ENCODE measurements around the gene DNAH6.

The DNAH6 gene

DNA sequence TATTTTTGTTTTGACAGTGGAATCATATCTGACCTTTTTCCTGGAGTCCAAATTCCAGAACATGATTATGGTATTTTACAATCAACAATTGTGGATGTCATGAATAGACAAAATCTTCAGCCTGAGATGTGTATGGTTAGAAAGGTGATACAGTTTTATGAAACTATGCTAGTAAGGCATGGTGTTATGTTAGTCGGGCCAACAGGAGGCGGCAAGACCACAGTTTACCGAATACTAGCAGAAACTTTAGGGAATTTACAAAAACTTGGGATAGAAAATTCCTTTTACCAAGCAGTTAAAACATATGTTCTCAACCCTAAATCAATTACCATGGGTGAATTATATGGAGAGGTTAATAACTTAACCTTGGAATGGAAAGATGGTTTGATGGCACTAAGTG, 137.0 kb downstream of the DNAH6 start:
- Histone ChIP-seq H4K8ac (ENCODE audit: low read depth, low read length) (no peak overlapping the region), H3K36me3 (replicated peaks in 1 of 2; ENCODE audit: control insufficient read depth in 2 of 2, insufficient read depth in 2 of 2, low read length in 2 of 2) (no peaks in the 10 kb centered on the region), H2BK120ac (ENCODE audit: low read depth, low read length) (no peak overlapping the region), H2AFZ (ENCODE audit: low read length) (no peak overlapping the region), H3K9me3 (replicated peaks in 1 of 2; ENCODE audit: control insufficient read depth in 2 of 2, insufficient read depth in 1 of 2, low read depth in 1 of 2, low read length in 2 of 2) (no peaks in the 10 kb centered on the region), H2BK15ac (ENCODE audit: low read length) (no peak overlapping the region), H3K4me1 (ENCODE audit: control insufficient read depth in 2 of 2, insufficient read depth in 1 of 2, low read depth in 1 of 2, low read length in 2 of 2) (no peaks in the 10 kb centered on the region), H3K27me3 (ENCODE audit: control insufficient read depth in 3 of 3, insufficient read depth in 3 of 3, low read depth in 1 of 3, low read length in 3 of 3) (no peaks in the 10 kb centered on the region), H3K9ac (ENCODE audit: low read depth, low read length, poor library complexity) (no peak overlapping the region), H3K14ac (ENCODE audit: low read length) (no peak overlapping the region), H2BK5ac (ENCODE audit: low read length) (no peak overlapping the region), H3K4ac (ENCODE audit: low read length) (no peak overlapping the region), H2BK12ac (ENCODE audit: low read length) (no peak overlapping the region), H4K91ac (ENCODE audit: low read depth, low read length, poor library complexity) (no peak overlapping the region), H3K23ac (ENCODE audit: low read depth, low read length, poor library complexity) (no peak overlapping the region), H3K4me2 (ENCODE audit: insufficient read depth, low read length, poor library complexity, severe bottlenecking) (no peak overlapping the region), H3K4me3 (ENCODE audit: low read length in 2 of 2) (no peak overlapping the region), H3K18ac (ENCODE audit: low read length) (no peak overlapping the region), H3K79me1 (ENCODE audit: low read depth, low read length) (no peaks in the 10 kb centered on the region), H2AK5ac (ENCODE audit: low read depth, low read length) (no peak overlapping the region), H3K27ac (replicated peaks; ENCODE audit: low read length) (no peak overlapping the region)
- no peak for DNase-seq (ENCODE audit: low spot score)
- WGBS, 2 donors (ENCODE audit: extremely low coverage in 2 of 2, insufficient read length in 2 of 2, insufficient replicate concordance in 1 of 2): no CpG with 5 or more reads among the region's 3 CpGs

DNA sequence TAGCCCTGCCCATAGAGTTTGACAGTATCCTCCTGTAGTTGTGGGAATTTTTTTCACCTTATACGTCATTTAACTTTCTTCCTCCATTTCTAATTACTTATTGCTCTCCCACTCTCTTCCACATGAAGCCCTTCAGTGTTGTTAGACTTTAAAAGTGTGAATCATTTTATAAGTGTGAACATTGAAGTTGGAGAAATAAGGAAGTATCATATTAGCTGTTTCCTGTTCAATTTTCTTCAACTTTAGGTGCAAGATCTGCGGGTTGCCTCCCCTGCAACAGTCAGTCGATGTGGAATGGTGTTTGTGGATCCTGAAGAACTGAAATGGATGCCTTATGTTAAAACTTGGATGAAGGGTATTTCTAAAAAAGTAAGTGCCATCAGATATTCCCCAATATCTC, 138.1 kb downstream of the DNAH6 start:
- H3K18ac ChIP-seq (ENCODE audit: low read length): no peak overlapping the region
- no peak overlapping the region for H4K8ac ChIP-seq (ENCODE audit: low read depth, low read length)
- H2BK5ac ChIP-seq (ENCODE audit: low read length): no peak overlapping the region
- no peak overlapping the region for H3K14ac ChIP-seq (ENCODE audit: low read length)
- no peak overlapping the region for H2BK120ac ChIP-seq (ENCODE audit: low read depth, low read length)
- no peak overlapping the region for H3K4me3 ChIP-seq (ENCODE audit: low read length in 2 of 2)
- WGBS, 2 donors (ENCODE audit: extremely low coverage in 2 of 2, insufficient read length in 2 of 2, insufficient replicate concordance in 1 of 2): 100% methylated on average over 1 of the region's 3 CpGs; no CpG with 5 or more reads in 1 of the 2 donors
- H2BK12ac ChIP-seq (ENCODE audit: low read length): no peak overlapping the region
- no peaks in the 10 kb centered on the region for H3K79me1 ChIP-seq (ENCODE audit: low read depth, low read length)
- H2BK15ac ChIP-seq (ENCODE audit: low read length): no peak overlapping the region
- H3K36me3 ChIP-seq (replicated peaks in 1 of 2; ENCODE audit: control insufficient read depth in 2 of 2, insufficient read depth in 2 of 2, low read length in 2 of 2): no peaks in the 10 kb centered on the region
- H3K4ac ChIP-seq (ENCODE audit: low read length): no peak overlapping the region
- H3K27me3 ChIP-seq (ENCODE audit: control insufficient read depth in 3 of 3, insufficient read depth in 3 of 3, low read depth in 1 of 3, low read length in 3 of 3): no peaks in the 10 kb centered on the region
- H3K4me2 ChIP-seq (ENCODE audit: insufficient read depth, low read length, poor library complexity, severe bottlenecking): no peak overlapping the region
- no peak overlapping the region for H4K91ac ChIP-seq (ENCODE audit: low read depth, low read length, poor library complexity)
- H2AK5ac ChIP-seq (ENCODE audit: low read depth, low read length): no peak overlapping the region
- H3K27ac ChIP-seq (replicated peaks; ENCODE audit: low read length): no peak overlapping the region
- H3K9ac ChIP-seq (ENCODE audit: low read depth, low read length, poor library complexity): no peak overlapping the region
- H3K23ac ChIP-seq (ENCODE audit: low read depth, low read length, poor library complexity): no peak overlapping the region
- no peaks in the 10 kb centered on the region for H3K4me1 ChIP-seq (ENCODE audit: control insufficient read depth in 2 of 2, insufficient read depth in 1 of 2, low read depth in 1 of 2, low read length in 2 of 2)
- DNase-seq (ENCODE audit: low spot score): no peak
- H2AFZ ChIP-seq (ENCODE audit: low read length): no peak overlapping the region
- H3K9me3 ChIP-seq (replicated peaks in 1 of 2; ENCODE audit: control insufficient read depth in 2 of 2, insufficient read depth in 1 of 2, low read depth in 1 of 2, low read length in 2 of 2): no peaks in the 10 kb centered on the region

DNA sequence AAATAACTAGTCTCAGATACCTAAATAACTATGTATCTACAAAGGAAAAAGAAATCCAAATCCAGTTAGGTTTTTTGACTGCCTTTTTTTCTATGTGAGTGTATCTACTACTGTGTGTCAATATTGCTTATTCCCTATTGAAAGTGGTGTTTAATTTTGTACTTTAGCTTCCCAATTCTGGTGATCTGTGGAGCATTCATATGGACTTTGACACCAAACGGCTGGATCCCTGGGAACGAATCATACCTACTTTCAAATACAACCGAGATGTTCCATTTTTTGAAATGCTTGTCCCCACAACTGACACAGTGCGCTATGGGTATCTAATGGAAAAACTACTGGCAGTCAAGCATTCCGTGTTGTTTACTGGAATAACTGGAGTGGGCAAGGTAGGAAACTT, 152.8 kb downstream of the DNAH6 start:
- Histone ChIP-seq H3K4me1 (ENCODE audit: control insufficient read depth in 2 of 2, insufficient read depth in 1 of 2, low read depth in 1 of 2, low read length in 2 of 2) (no peaks in the 10 kb centered on the region), H2AFZ (ENCODE audit: low read length) (no peak overlapping the region), H3K4ac (ENCODE audit: low read length) (no peak overlapping the region), H3K9me3 (replicated peaks in 1 of 2; ENCODE audit: control insufficient read depth in 2 of 2, insufficient read depth in 1 of 2, low read depth in 1 of 2, low read length in 2 of 2) (no peaks in the 10 kb centered on the region), H3K18ac (ENCODE audit: low read length) (no peak overlapping the region), H4K91ac (ENCODE audit: low read depth, low read length, poor library complexity) (no peak overlapping the region), H3K27ac (replicated peaks; ENCODE audit: low read length) (no peak overlapping the region), H3K9ac (ENCODE audit: low read depth, low read length, poor library complexity) (no peak overlapping the region), H3K79me1 (ENCODE audit: low read depth, low read length) (no peaks in the 10 kb centered on the region), H4K8ac (ENCODE audit: low read depth, low read length) (no peak overlapping the region), H3K4me2 (ENCODE audit: insufficient read depth, low read length, poor library complexity, severe bottlenecking) (no peak overlapping the region), H3K14ac (ENCODE audit: low read length) (no peak overlapping the region), H3K36me3 (replicated peaks in 1 of 2; ENCODE audit: control insufficient read depth in 2 of 2, insufficient read depth in 2 of 2, low read length in 2 of 2) (no peaks in the 10 kb centered on the region), H2BK15ac (ENCODE audit: low read length) (no peak overlapping the region), H2BK120ac (ENCODE audit: low read depth, low read length) (no peak overlapping the region), H3K27me3 (ENCODE audit: control insufficient read depth in 3 of 3, insufficient read depth in 3 of 3, low read depth in 1 of 3, low read length in 3 of 3) (no peaks in the 10 kb centered on the region), H3K4me3 (ENCODE audit: low read length in 2 of 2) (no peak overlapping the region), H2BK5ac (ENCODE audit: low read length) (no peak overlapping the region), H2BK12ac (ENCODE audit: low read length) (no peak overlapping the region), H3K23ac (ENCODE audit: low read depth, low read length, poor library complexity) (no peak overlapping the region), H2AK5ac (ENCODE audit: low read depth, low read length) (no peak overlapping the region)
- WGBS, 2 donors (ENCODE audit: extremely low coverage in 2 of 2, insufficient read length in 2 of 2, insufficient replicate concordance in 1 of 2): no CpG with 5 or more reads among the region's 5 CpGs
- no peak for DNase-seq (ENCODE audit: low spot score)

DNA sequence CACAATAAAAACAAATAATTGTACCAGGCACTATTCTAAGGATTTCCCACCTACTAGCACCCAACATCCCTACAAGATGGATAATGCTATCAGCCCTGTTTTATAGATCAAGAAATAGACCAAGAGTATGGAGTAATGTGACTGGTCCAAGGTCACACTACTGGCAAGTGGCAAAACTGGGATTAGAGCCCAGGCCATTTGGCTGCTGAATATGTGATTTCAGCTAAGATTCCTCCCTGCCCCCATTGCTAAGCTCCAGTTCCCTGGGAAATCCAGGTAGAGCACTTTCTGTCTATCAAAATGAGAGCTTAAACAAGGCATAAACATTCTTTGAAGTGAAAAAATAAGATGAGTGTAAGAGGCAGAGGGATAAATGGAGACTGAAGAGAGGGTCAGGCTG, 157.8 kb downstream of the DNAH6 start:
- H2AFZ ChIP-seq (ENCODE audit: low read length): no peak overlapping the region
- no peak overlapping the region for H2BK12ac ChIP-seq (ENCODE audit: low read length)
- DNase-seq (ENCODE audit: low spot score): no peak
- no peak overlapping the region for H4K91ac ChIP-seq (ENCODE audit: low read depth, low read length, poor library complexity)
- H2AK5ac ChIP-seq (ENCODE audit: low read depth, low read length): no peak overlapping the region
- H3K18ac ChIP-seq (ENCODE audit: low read length): no peak overlapping the region
- no peak overlapping the region for H3K4me3 ChIP-seq (ENCODE audit: low read length in 2 of 2)
- no peak overlapping the region for H3K14ac ChIP-seq (ENCODE audit: low read length)
- H3K4me2 ChIP-seq (ENCODE audit: insufficient read depth, low read length, poor library complexity, severe bottlenecking): no peak overlapping the region
- H3K4ac ChIP-seq (ENCODE audit: low read length): no peak overlapping the region
- no peaks in the 10 kb centered on the region for H3K9me3 ChIP-seq (replicated peaks in 1 of 2; ENCODE audit: control insufficient read depth in 2 of 2, insufficient read depth in 1 of 2, low read depth in 1 of 2, low read length in 2 of 2)
- no peaks in the 10 kb centered on the region for H3K79me1 ChIP-seq (ENCODE audit: low read depth, low read length)
- no peaks in the 10 kb centered on the region for H3K4me1 ChIP-seq (ENCODE audit: control insufficient read depth in 2 of 2, insufficient read depth in 1 of 2, low read depth in 1 of 2, low read length in 2 of 2)
- no peak overlapping the region for H3K23ac ChIP-seq (ENCODE audit: low read depth, low read length, poor library complexity)
- H3K27me3 ChIP-seq (ENCODE audit: control insufficient read depth in 3 of 3, insufficient read depth in 3 of 3, low read depth in 1 of 3, low read length in 3 of 3): no peaks in the 10 kb centered on the region
- H2BK15ac ChIP-seq (ENCODE audit: low read length): no peak overlapping the region
- no peak overlapping the region for H4K8ac ChIP-seq (ENCODE audit: low read depth, low read length)
- no peak overlapping the region for H3K27ac ChIP-seq (replicated peaks; ENCODE audit: low read length)
- H2BK120ac ChIP-seq (ENCODE audit: low read depth, low read length): no peak overlapping the region
- no peak overlapping the region for H3K9ac ChIP-seq (ENCODE audit: low read depth, low read length, poor library complexity)
- H2BK5ac ChIP-seq (ENCODE audit: low read length): no peak overlapping the region
- H3K36me3 ChIP-seq (replicated peaks in 1 of 2; ENCODE audit: control insufficient read depth in 2 of 2, insufficient read depth in 2 of 2, low read length in 2 of 2): no peaks in the 10 kb centered on the region

Data from neuronal stem cell (in vitro differentiated cells).